A673 (cell line): ENCODE measurements around the gene STARD13.

Experiments used
- CTCF ChIP-seq: fragments of 300-800, 200-600 bp; sonication (generic); conservative IDR thresholded peaks from 2 replicates; pipeline ENCODE4 v1.5.1; 2017; ENCODE audit warnings: low read depth, mild to moderate bottlenecking, antibody characterized with exemption, low read length, moderate library complexity, mixed read lengths
- EZH2 ChIP-seq: fragments of 200-600 bp; sonication (generic); IDR thresholded peaks from 2 replicates; pipeline ENCODE4 v1.6.1; 2017; ENCODE audit warnings: borderline replicate concordance, low read depth, mild to moderate bottlenecking, mixed read lengths, antibody characterized with exemption, low read length; ENCODE audit not compliant: poor library complexity, severe bottlenecking

GRCh38 chr13:33207615-33207961 lies 78.0 kb downstream of the STARD13 start:
- TF ChIP-seq EZH2 (no peak), CTCF (no peak)
